HTERT RPE-1 (cell line): Measurements from ENCODE around the gene KDM6A.
"Not testable (repeated sequence)": the region's sequence is repeated elsewhere in the genome, so short reads cannot be mapped to it uniquely, and the experiment has no call there.

Experiments
- in situ Hi-C: fragments of 300-500 bp; cut with MboI; formaldehyde crosslinking; loops from 4 replicates; pipeline ENCODE4 v1.14.3; 2020; ENCODE audit warnings: low sequenced_read_pairs

Gene KDM6A

DNA sequence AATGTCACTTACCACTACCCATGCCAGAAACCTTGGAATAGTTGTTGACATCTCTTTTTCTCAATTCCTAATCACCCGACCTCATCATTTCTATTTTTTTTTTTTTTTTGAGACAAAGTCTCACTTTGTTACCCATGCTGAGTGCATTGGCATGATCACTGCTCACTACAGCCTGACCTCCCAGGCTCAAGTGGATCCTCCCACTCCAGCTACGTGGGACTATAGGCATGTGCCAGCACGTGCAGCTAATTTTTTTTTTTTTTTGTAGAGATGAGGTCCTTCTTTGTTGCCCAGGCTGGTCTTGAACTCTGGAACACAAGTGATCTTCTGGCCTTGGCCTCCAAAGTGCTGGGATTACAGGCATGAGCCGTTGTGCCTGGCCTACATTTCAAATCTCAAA lies 12.0 kb downstream of the KDM6A start:
- in situ Hi-C loops, result no loop called here

DNA sequence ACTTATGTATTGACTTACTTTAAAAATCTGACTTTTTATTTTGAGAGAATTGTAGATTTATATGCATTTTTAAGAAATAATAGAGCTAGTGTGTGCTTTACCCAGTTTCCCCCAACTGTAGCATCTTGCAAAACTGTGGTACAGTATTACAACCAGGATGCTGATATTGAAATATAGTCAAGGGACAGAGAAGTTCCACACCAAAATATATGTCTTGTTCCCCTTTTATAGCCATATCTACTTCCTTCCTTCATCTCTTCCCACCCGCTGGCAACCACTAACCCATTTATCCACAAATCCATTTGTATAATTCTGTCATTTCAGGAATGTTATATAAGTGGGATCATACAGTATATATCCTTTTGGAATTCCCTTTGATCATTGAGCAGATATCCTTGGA lies 16.8 kb downstream of the KDM6A start:
- in situ Hi-C loops, result no loop called here

GRCh38 chrX:44890247-44890646 lies 17.3 kb downstream of the KDM6A start:
- in situ Hi-C loops, result no loop called here

GRCh38 chrX:44890687-44891086 lies 17.7 kb downstream of the KDM6A start:
- in situ Hi-C loops, result not testable (repeated sequence)

DNA sequence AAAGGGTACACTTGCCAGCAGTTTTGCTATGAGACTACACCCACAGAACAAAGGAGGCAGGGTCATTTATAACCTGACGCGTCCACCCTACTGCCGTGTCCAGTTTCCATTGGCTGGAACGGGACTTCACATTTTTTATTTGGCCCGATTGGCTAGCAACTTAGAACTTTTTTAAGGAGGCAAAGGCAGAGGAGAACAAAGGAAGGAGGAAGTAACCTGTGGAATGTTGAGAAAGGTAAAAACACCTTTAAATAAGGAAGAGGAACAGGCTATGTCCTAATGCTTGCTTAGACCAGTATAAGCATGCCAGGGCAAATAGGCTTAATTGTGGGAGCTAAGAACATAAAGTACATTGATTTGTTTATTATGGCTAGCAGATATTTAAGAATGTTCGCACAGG lies 18.7 kb downstream of the KDM6A start:
- in situ Hi-C loops, result no loop called here

GRCh38 chrX:44896876-44897186 lies 23.8 kb downstream of the KDM6A start:
- in situ Hi-C loops, result no loop called here

- in situ Hi-C loops, result no loop called here
Measured at GRCh38 chrX:44897539-44897938, 24.6 kb downstream of the KDM6A start.

GRCh38 chrX:44898411-44899221 lies 25.6 kb downstream of the KDM6A start:
- in situ Hi-C loops, result no loop called here

DNA sequence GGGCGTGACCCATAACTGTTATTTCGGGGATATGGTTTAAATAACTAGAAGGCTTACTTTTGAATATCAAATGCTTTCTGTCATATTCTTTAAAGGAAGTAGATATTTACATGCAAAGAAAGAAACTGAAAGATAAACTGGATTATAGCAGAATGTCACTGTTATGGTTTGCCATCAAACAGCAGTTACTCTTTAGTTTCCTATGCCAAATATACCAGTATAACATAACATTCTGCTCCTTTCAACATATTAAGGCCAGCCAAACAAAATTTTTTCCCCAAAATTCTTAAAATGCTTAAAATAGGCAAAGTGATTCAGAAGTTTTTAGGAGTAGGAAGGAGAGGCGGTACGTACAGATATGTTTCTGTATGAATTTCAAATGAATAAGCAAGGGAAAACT lies 27.0 kb downstream of the KDM6A start:
- in situ Hi-C loops, result no loop called here

GRCh38 chrX:44903107-44903506 lies 30.1 kb downstream of the KDM6A start:
- in situ Hi-C loops, result no loop called here

- in situ Hi-C loops, result no loop called here
Measured at GRCh38 chrX:44903830-44904530, 31.0 kb downstream of the KDM6A start.

- in situ Hi-C loops, result no loop called here
Measured at GRCh38 chrX:44904542-44905115, 31.6 kb downstream of the KDM6A start.

GRCh38 chrX:44906041-44906440 lies 33.1 kb downstream of the KDM6A start:
- in situ Hi-C loops, result no loop called here

- in situ Hi-C loops, result no loop called here
Measured at GRCh38 chrX:44906542-44906941, 33.6 kb downstream of the KDM6A start.

DNA sequence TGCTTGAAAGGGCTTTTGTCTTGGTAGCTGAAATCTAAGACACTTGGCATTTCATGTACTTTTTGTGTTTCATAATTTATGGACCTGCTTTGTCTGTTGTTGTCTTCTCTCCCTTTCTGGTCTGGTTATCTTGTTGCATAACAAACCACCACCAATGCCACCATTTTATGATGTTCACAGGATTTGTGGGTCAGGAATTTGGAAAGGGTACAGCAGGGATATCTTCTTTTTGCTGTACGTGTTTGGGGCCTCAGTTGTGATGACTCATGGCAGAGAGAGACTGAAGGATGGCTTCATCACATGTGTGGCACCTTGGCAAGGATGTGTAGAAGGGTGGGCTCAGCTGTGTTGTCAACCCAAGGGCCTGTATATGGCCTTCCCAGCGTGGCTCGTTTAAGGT lies 35.2 kb downstream of the KDM6A start:
- in situ Hi-C loops, result no loop called here

- in situ Hi-C loops, result no loop called here
Measured at GRCh38 chrX:44908827-44909226, 35.8 kb downstream of the KDM6A start.

DNA sequence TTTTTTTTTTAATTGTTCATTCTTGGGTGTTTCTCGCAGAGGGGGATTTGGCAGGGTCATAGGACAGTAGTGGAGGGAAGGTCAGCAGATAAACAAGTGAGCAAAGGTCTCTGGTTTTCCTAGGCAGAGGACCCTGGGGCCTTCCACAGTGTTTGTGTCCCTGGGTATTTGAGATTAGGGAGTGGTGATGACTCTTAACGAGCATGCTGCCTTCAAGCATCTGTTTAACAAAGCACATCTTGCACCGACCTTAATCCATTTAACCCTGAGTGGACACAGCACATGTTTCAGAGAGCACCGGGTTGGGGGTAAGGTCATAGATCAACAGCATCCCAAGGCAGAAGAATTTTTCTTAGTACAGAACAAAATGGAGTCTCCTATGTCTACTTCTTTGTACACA lies 37.5 kb downstream of the KDM6A start:
- in situ Hi-C loops, result not testable (repeated sequence)

- in situ Hi-C loops, result not testable (repeated sequence)
Measured at GRCh38 chrX:44911074-44911600, 38.1 kb downstream of the KDM6A start.

GRCh38 chrX:44913656-44914531 lies 40.9 kb downstream of the KDM6A start:
- in situ Hi-C loops, result no loop called here

- in situ Hi-C loops, result no loop called here
Measured at GRCh38 chrX:44914532-44915198, 41.7 kb downstream of the KDM6A start.
